Left hindlimb (tissue), 1 donor: Measurements from ENCODE around the gene CFAP97D2.
"Not testable (repeated sequence)": the region's sequence is repeated elsewhere in the genome, so short reads cannot be mapped to it uniquely, and the experiment has no call there.

ENCODE experiments used
- DNase-seq: peaks from one replicate; pipeline ENCODE4 v3.0.0-alpha.2; 2018

Gene CFAP97D2

GRCh38 chr13:114236227-114236626 is 57.2 kb downstream of the CFAP97D2 start:
- no peak for DNase-seq

- DNase-seq = no peak
Observed at GRCh38 chr13:114237415-114238112, 58.5 kb downstream of the CFAP97D2 start.

GRCh38 chr13:114241918-114242317 is 62.9 kb downstream of the CFAP97D2 start:
- no peak for DNase-seq

- DNase-seq = no peak
Observed at GRCh38 chr13:114243971-114244370, 64.9 kb downstream of the CFAP97D2 start.

GRCh38 chr13:114244637-114245036 is 65.6 kb downstream of the CFAP97D2 start:
- DNase-seq = no peak

GRCh38 chr13:114248011-114248410 is 69.0 kb downstream of the CFAP97D2 start:
- DNase-seq = no peak

GRCh38 chr13:114249077-114249476 is 70.0 kb downstream of the CFAP97D2 start:
- DNase-seq = no peak

GRCh38 chr13:114251639-114252440 is 72.8 kb downstream of the CFAP97D2 start:
- DNase-seq = not testable (repeated sequence)

- DNase-seq = no peak
Observed at GRCh38 chr13:114256547-114256946, 77.5 kb downstream of the CFAP97D2 start.

GRCh38 chr13:114257014-114257413 is 78.0 kb downstream of the CFAP97D2 start:
- no peak for DNase-seq

- DNase-seq = no peak
Observed at GRCh38 chr13:114258589-114258988, 79.5 kb downstream of the CFAP97D2 start.

- DNase-seq = no peak
Observed at GRCh38 chr13:114259374-114259773, 80.3 kb downstream of the CFAP97D2 start.

GRCh38 chr13:114259974-114260373 is 80.9 kb downstream of the CFAP97D2 start:
- no peak for DNase-seq

GRCh38 chr13:114260814-114261213 is 81.8 kb downstream of the CFAP97D2 start:
- DNase-seq = no peak

- DNase-seq = no peak
Observed at GRCh38 chr13:114261328-114261965, 82.4 kb downstream of the CFAP97D2 start.

- no peak for DNase-seq
Observed at GRCh38 chr13:114263578-114263977, 84.5 kb downstream of the CFAP97D2 start.

- not testable (repeated sequence) for DNase-seq
Observed at GRCh38 chr13:114264313-114264712, 85.3 kb downstream of the CFAP97D2 start.

- no peak for DNase-seq
Observed at GRCh38 chr13:114264886-114265611, 86.0 kb downstream of the CFAP97D2 start.

- no peak for DNase-seq
Observed at GRCh38 chr13:114266241-114266640, 87.2 kb downstream of the CFAP97D2 start.

GRCh38 chr13:114268344-114269280 is 89.6 kb downstream of the CFAP97D2 start:
- no peak for DNase-seq

GRCh38 chr13:114269281-114269770 is 90.3 kb downstream of the CFAP97D2 start:
- DNase-seq = no peak
